Kidney (tissue), 14 donors: ENCODE measurements around the gene RELT. TPM values are rescaled to one million over a fixed set of nuclear protein-coding genes. Genes with fewer than 3 reads are reported as not detected.

ENCODE experiments used
- DNase-seq, 5 donors: peaks; one replicate each; pipeline ENCODE4 v3.0.0-alpha.2; 2013 to 2020
- FAIRE-seq: peaks from 2 replicates; lab custom pipeline; 2012; peaks lifted over from hg19 to GRCh38; lab: Jason Lieb, UNC
- H3K27ac ChIP-seq, 2 donors: one replicate each; pipeline ENCODE4 v1.7.0; 2013; ENCODE audit warnings: low read depth in 2 of 2, low read length in 2 of 2, inconsistent platforms in 1 of 2
- H3K27me3 ChIP-seq: one replicate; pipeline ENCODE4 v1.7.1; 2013; ENCODE audit warnings: low read length, inconsistent platforms; ENCODE audit not compliant: control insufficient read depth, insufficient read depth
- H3K36me3 ChIP-seq, 3 donors: one replicate each; pipeline versions ENCODE4 v1.7.0 to v1.7.1; 2013; ENCODE audit warnings: low read length in 3 of 3, control low read depth in 1 of 3, inconsistent platforms in 1 of 3; ENCODE audit not compliant: insufficient read depth in 3 of 3, control insufficient read depth in 2 of 3
- H3K4me1 ChIP-seq, 3 donors: one replicate each; pipeline versions ENCODE4 v1.7.0 to v1.7.1; 2013; ENCODE audit warnings: low read length in 3 of 3, inconsistent platforms in 1 of 3, low read depth in 1 of 3; ENCODE audit not compliant: control insufficient read depth in 2 of 3, insufficient read depth in 2 of 3
- H3K4me3 ChIP-seq, 3 donors: one replicate each; pipeline versions ENCODE4 v1.7.0 to v1.8.1; 2013; ENCODE audit warnings: low read length in 3 of 3, control low read depth in 1 of 3, inconsistent platforms in 1 of 3
- H3K9ac ChIP-seq, 3 donors: one replicate each; pipeline versions ENCODE4 v1.7.0 to v1.7.1; 2013; ENCODE audit warnings: low read length in 3 of 3, control low read depth in 1 of 3, inconsistent platforms in 1 of 3
- H3K9me3 ChIP-seq, 3 donors: one replicate each; pipeline versions ENCODE4 v1.7.0 to v1.7.1; 2013; ENCODE audit warnings: low read length in 3 of 3, control low read depth in 1 of 3, inconsistent platforms in 1 of 3; ENCODE audit not compliant: control insufficient read depth in 2 of 3, insufficient read depth in 1 of 3
- intact Hi-C: fragments of 100-400 bp; cut with DNase I; formaldehyde crosslinking; loops from one replicate; pipeline ENCODE4 v1.11.1; 2022
- polyA plus RNA-seq: library from polyadenylated mRNA; stranded (reverse); fragments of 350-450 nt; fragmentation: Illumina TruSeq; extraction: RNeasy Lipid Tissue Mini Kit (QIAGEN cat#74804); gene quantifications from one replicate; pipeline ENCODE4 v1.2.3, GENCODE V29; 2014; ENCODE audit warnings: low read depth, low replicate concordance; ENCODE audit not compliant: insufficient read depth
- total RNA-seq: library from RNA; stranded (reverse); fragmentation: NEBNext Ultra II Directional; extraction: Animal tissue kit (Norgen Biotek cat#: 25700); gene quantifications from one replicate; pipeline ENCODE4 v1.2.1, GENCODE V29; 2021
- TF ChIP-seq, protein P1 (sequence below): IDR thresholded peaks from 3 replicates; pipeline ENCODE4 v1.5.1; 2012; ENCODE audit warnings: mild to moderate bottlenecking, moderate library complexity, borderline replicate concordance; ENCODE audit not compliant: insufficient read depth; ENCODE audit errors: extremely low read depth
- donor health status: control.
- donor health status: control.
- donor health status: control.
- donor health status: control.
- donor health status: control.
- donor health status: DM: yes; HTN: yes; CAD: no.
- donor health status: Normal renal cell carcinoma (clear cell type).

The RELT gene
- total and polyA plus RNA-seq, 2 donors from 2014 or later, result 1.0 to 8.7 TPM

DNA sequence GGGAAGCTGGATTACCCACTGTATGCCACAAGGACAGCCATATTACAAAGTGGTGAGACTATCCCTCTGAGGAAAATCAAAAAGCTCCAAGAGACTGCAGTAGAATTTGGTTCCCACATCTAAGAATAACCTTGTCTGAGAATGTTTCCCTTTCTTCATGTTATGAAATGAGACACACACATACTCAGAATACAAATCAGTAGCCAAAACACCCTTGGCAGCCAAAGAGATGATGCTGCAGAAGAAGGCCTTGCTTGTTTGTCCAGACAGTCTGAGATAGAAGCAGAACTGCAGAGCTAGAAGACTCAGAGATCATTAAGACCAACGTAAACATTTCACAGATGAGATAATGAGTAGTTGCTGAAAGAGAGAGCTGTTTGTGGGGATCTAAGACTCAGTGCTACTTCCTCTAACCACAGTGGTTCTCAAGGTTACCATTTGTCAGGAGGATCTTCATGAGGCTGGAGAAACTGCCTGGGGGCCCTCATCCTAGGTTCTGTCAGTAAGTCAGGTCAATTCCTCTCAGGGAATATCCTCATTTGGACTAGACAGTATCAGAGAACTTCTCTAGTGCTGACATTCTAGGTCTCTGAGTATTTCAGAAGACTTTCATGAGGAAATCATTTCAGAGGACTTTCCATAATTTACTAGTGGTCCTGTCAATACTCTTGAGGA is 38.9 kb downstream of the RELT start:
- TF ChIP-seq, protein P1, sequence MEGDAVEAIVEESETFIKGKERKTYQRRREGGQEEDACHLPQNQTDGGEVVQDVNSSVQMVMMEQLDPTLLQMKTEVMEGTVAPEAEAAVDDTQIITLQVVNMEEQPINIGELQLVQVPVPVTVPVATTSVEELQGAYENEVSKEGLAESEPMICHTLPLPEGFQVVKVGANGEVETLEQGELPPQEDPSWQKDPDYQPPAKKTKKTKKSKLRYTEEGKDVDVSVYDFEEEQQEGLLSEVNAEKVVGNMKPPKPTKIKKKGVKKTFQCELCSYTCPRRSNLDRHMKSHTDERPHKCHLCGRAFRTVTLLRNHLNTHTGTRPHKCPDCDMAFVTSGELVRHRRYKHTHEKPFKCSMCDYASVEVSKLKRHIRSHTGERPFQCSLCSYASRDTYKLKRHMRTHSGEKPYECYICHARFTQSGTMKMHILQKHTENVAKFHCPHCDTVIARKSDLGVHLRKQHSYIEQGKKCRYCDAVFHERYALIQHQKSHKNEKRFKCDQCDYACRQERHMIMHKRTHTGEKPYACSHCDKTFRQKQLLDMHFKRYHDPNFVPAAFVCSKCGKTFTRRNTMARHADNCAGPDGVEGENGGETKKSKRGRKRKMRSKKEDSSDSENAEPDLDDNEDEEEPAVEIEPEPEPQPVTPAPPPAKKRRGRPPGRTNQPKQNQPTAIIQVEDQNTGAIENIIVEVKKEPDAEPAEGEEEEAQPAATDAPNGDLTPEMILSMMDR, result no peak
- Histone ChIP-seq H3K4me1 (peaks cover 0 to 27% (median 11%) of the 10 kb centered on the region in 3 donors), H3K4me3 (no peak overlapping the region), H3K9me3 (no peaks in the 10 kb centered on the region), H3K36me3 (no peaks in the 10 kb centered on the region), H3K9ac (no peak overlapping the region), H3K27ac (peak overlapping the region; percentile 40 to 44), H3K27me3 (no peaks in the 10 kb centered on the region)
- FAIRE-seq, result no peak
- intact Hi-C loops, result no loop called here
- DNase-seq, result no peak

DNA sequence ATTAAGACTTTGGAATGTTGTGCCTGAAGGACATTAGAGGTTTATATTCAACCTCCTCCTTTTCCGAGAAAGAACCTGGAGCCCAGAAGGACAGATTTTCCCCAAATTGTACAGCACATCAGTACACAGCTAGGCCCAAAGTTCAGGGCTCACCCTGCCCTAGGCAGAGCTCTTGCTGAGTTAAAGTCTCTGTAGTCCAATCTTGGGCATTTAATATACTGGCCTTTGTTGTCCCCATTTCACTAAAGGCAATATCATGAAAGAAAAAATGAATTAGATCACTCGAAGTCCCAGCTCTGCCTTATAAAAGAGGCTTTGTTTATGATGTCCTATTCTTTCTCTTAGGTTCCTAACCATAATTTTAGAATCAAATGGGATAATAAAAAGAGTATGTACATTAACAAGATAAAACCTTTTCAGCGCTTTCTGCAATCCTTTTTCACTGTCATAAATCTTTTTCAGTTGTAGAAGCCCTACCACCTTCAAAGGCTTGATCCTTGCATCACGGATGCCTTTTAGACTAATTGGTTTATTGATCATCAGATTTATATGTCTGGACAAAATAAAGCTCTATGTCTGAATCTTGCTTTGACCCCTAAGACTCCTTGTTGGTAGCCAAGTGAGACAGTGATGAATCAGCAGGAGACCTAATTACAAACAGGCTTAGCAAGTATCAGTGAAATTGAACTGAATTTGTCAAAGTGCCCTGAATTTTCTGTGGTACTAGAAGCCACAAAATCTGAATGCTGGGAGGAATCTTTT is 39.8 kb downstream of the RELT start:
- no peak overlapping the region for H3K9ac ChIP-seq
- DNase-seq (no peak), FAIRE-seq (no peak)
- no peaks in the 10 kb centered on the region for H3K36me3 ChIP-seq
- no peaks in the 10 kb centered on the region for H3K9me3 ChIP-seq
- no peaks in the 10 kb centered on the region for H3K27me3 ChIP-seq
- TF ChIP-seq, protein P1, result no peak
- peaks cover 0 to 31% (median 11%) of the 10 kb centered on the region in 3 donors for H3K4me1 ChIP-seq
- intact Hi-C loops, result no loop called here
- H3K27ac ChIP-seq, result peak overlapping the region; percentile 32 to 40
- no peak overlapping the region for H3K4me3 ChIP-seq

DNA sequence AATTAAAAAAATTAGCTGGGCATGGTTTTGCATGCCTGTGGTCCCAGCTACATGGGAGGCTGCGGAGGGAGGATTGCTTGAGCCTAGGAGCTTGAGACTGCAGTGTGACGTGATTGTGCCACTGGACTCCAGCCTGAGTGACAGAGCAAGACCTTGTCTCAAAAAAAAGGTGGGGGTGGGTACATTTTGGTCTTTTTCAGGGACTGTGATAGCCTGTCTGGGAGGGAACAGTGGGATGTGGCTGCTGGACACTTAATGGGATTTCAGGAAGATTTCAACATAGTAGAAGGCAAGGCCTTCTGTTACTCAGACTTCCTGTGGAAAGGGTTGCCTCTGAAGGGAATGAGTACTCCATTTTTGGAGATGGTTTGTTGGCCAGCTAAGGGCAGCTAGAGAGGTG is 40.6 kb downstream of the RELT start:
- H3K27me3 ChIP-seq, result no peaks in the 10 kb centered on the region
- intact Hi-C loops, result no loop called here
- peak overlapping the region; percentile 32 to 40 for H3K27ac ChIP-seq
- peaks cover 0 to 31% (median 11%) of the 10 kb centered on the region in 3 donors for H3K4me1 ChIP-seq
- no peak overlapping the region for H3K4me3 ChIP-seq
- H3K9me3 ChIP-seq, result no peaks in the 10 kb centered on the region
- DNase-seq (no peak), FAIRE-seq (no peak)
- TF ChIP-seq, protein P1, result no peak
- no peaks in the 10 kb centered on the region for H3K36me3 ChIP-seq
- no peak overlapping the region for H3K9ac ChIP-seq
